Activated naive CD8-positive, alpha-beta T cell (primary cell): ENCODE results near the gene DDAH2.

ENCODE experiments used
- H3K27ac Mint-ChIP-seq: one replicate; pipeline ENCODE4 v1.8.0; 2021; ENCODE audit warnings: mixed read lengths
- H3K27me3 Mint-ChIP-seq: one replicate; pipeline ENCODE4 v1.8.0; 2021; ENCODE audit warnings: mixed read lengths
- H3K36me3 Mint-ChIP-seq: one replicate; pipeline ENCODE4 v1.8.0; 2021; ENCODE audit warnings: mixed read lengths
- H3K4me1 Mint-ChIP-seq: one replicate; pipeline ENCODE4 v1.8.0; 2021; ENCODE audit warnings: low read depth, mixed read lengths
- H3K4me3 Mint-ChIP-seq: one replicate; pipeline ENCODE4 v1.8.0; 2021; ENCODE audit warnings: mild to moderate bottlenecking, mixed read lengths
- H3K9me3 Mint-ChIP-seq: one replicate; pipeline ENCODE4 v1.8.0; 2021; ENCODE audit warnings: low read depth, mixed read lengths

DDAH2 gene, protein sequence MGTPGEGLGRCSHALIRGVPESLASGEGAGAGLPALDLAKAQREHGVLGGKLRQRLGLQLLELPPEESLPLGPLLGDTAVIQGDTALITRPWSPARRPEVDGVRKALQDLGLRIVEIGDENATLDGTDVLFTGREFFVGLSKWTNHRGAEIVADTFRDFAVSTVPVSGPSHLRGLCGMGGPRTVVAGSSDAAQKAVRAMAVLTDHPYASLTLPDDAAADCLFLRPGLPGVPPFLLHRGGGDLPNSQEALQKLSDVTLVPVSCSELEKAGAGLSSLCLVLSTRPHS

GRCh38 chr6:31728767-31729514, at the start of gene DDAH2:
Gene DDAH2 (minus strand): TSS chr6:31729299. CDS start chr6:31729161, 138 bp downstream.
- no peaks in the 10 kb centered on the region for H3K27me3 Mint-ChIP-seq
- H3K9me3 Mint-ChIP-seq: no peaks in the 10 kb centered on the region
- peaks cover 4% of the 10 kb centered on the region for H3K36me3 Mint-ChIP-seq
- H3K4me3 Mint-ChIP-seq: peak within 1 kb of the TSS; percentile 96
- H3K27ac Mint-ChIP-seq: peak within 1 kb of the TSS; percentile 68
- H3K4me1 Mint-ChIP-seq: peaks cover 49% of the 10 kb centered on the region

- H3K9me3 Mint-ChIP-seq: no peaks in the 10 kb centered on the region
- no peak overlapping the region for H3K4me3 Mint-ChIP-seq
- no peak overlapping the region for H3K27ac Mint-ChIP-seq
- peaks cover 21% of the 10 kb centered on the region for H3K4me1 Mint-ChIP-seq
- H3K36me3 Mint-ChIP-seq: peaks cover 8% of the 10 kb centered on the region
- no peaks in the 10 kb centered on the region for H3K27me3 Mint-ChIP-seq
Measured at GRCh38 chr6:31778193-31778592, 49.1 kb upstream of the DDAH2 start.

- Mint-ChIP-seq H3K9me3 (no peaks in the 10 kb centered on the region), H3K36me3 (peaks cover 6% of the 10 kb centered on the region), H3K27ac (no peak overlapping the region), H3K27me3 (no peaks in the 10 kb centered on the region), H3K4me3 (no peak overlapping the region), H3K4me1 (peaks cover 26% of the 10 kb centered on the region)
Measured at GRCh38 chr6:31777667-31778050, 48.6 kb upstream of the DDAH2 start.

GRCh38 chr6:31776989-31777666, 48.0 kb upstream of the DDAH2 start, which contains the start of gene VWA7:
Gene VWA7 (minus strand): TSS chr6:31777328. CDS start chr6:31776779, 549 bp downstream.
- Mint-ChIP-seq H3K9me3 (no peaks in the 10 kb centered on the region), H3K27ac (peak within 1 kb of the TSS; percentile 10), H3K4me3 (peak within 1 kb of the TSS; percentile 27), H3K4me1 (peaks cover 29% of the 10 kb centered on the region), H3K36me3 (peaks cover 4% of the 10 kb centered on the region), H3K27me3 (no peaks in the 10 kb centered on the region)

GRCh38 chr6:31776485-31776988, 47.4 kb upstream of the DDAH2 start:
- Mint-ChIP-seq H3K27ac (no peak overlapping the region), H3K4me3 (peak overlapping the region; percentile 27), H3K27me3 (no peaks in the 10 kb centered on the region), H3K36me3 (peaks cover 4% of the 10 kb centered on the region), H3K4me1 (peaks cover 31% of the 10 kb centered on the region), H3K9me3 (no peaks in the 10 kb centered on the region)

GRCh38 chr6:31775633-31776484, 46.8 kb upstream of the DDAH2 start:
- H3K4me3 Mint-ChIP-seq: peak overlapping the region; percentile 27
- H3K27ac Mint-ChIP-seq: peak overlapping the region; percentile 46
- H3K27me3 Mint-ChIP-seq: no peaks in the 10 kb centered on the region
- H3K36me3 Mint-ChIP-seq: peaks cover 2% of the 10 kb centered on the region
- H3K4me1 Mint-ChIP-seq: peaks cover 38% of the 10 kb centered on the region
- no peaks in the 10 kb centered on the region for H3K9me3 Mint-ChIP-seq

DNA sequence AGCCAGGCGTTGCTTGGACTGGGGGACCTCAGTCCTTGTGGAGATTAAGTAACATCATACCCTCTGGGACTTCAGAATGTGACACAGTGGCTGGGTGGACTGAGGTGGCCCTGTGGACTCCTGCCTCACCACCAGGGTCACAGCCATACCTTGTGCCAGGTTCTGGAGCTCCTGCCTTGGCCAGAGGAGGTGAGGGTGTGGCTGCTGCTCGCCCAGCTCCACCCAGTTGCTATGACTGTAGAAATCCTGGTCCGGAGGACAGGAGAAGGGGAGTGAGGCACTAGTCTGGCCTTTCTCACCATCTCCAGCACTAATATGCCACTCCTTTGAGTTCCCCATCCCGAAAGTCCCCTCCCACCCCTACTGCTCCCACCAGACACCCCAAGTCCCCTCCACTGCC, 46.1 kb upstream of the DDAH2 start:
- H3K9me3 Mint-ChIP-seq: no peaks in the 10 kb centered on the region
- no peak overlapping the region for H3K4me3 Mint-ChIP-seq
- H3K4me1 Mint-ChIP-seq: peaks cover 39% of the 10 kb centered on the region
- H3K27me3 Mint-ChIP-seq: no peaks in the 10 kb centered on the region
- no peaks in the 10 kb centered on the region for H3K36me3 Mint-ChIP-seq
- no peak overlapping the region for H3K27ac Mint-ChIP-seq

DNA sequence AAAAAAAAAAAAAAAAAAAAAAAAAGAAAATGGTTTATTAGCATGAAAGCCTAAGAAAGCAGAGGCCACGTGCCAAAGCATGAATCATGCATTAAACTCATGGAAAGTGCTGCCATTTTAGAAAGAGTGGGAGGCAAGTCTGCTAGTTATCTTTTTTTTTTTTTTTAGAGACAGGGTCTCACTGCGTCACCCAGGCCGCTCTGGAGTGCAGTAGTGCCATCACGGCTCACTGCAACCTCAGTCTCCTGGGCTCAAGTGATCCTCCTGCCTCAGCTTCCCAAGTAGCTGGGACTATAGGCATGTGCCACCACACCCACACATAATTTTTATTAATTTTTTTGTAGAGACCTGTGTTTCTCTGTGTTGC, 42.9 kb upstream of the DDAH2 start:
- Mint-ChIP-seq H3K36me3 (no peaks in the 10 kb centered on the region), H3K27ac (peak overlapping the region; percentile 76), H3K4me1 (peaks cover 37% of the 10 kb centered on the region), H3K27me3 (no peaks in the 10 kb centered on the region), H3K9me3 (no peaks in the 10 kb centered on the region), H3K4me3 (peak overlapping the region; percentile 63)

DNA sequence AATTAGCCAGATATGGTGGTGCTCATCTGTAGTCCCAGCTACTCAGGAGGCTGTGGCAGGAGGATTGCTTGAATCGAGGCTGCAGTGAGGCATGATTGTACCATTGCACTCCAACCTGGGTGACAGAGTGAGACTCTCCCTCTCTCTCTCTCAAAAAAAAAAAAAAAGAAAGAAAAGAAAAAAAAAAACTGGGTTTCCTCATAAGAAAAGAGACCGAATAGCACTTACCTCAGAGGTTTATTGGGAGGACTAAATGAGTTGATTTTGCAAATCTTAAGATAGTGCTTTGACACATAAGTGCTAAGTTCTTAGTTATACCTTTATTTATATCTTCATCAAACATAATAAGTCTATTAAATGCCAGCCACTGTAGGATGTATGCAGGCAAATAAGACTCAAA, 41.8 kb upstream of the DDAH2 start:
- Mint-ChIP-seq H3K36me3 (no peaks in the 10 kb centered on the region), H3K27ac (no peak overlapping the region), H3K4me1 (peaks cover 32% of the 10 kb centered on the region), H3K9me3 (no peaks in the 10 kb centered on the region), H3K27me3 (no peaks in the 10 kb centered on the region), H3K4me3 (no peak overlapping the region)

DNA sequence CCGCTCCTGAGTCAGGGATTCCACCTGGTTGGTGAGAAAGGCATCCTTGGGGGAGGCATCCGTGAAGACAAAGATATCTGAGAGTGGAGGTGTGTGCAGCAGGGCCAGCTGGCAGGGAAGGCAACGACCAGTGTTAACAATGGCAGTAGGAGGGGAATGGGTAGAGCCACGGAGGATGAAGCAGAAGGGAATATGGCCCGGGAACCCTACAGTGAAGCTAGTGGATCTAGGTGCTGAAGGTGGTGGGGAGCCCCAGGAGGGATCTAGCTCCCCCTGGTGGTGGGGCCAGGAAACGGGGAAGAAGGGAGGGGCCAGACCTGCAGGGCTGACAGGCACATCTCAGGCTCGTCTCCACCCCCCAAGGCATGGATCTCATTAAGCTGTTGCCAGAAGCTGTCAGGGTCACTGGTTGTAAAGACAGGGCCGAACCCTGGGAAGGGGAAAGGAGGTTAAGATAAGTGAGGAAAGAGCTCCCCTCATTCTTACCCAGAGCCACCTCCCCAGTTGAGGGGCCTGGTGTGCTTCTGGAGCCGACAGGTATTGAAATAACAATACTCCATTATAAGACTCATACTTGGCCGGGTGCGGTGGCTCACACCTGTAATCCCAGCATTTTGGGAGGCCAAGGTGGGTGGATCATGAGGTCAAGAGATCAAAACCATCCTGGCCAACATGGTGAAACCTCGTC, 40.7 kb upstream of the DDAH2 start:
- Mint-ChIP-seq H3K36me3 (no peaks in the 10 kb centered on the region), H3K27ac (no peak overlapping the region), H3K4me3 (no peak overlapping the region)

DNA sequence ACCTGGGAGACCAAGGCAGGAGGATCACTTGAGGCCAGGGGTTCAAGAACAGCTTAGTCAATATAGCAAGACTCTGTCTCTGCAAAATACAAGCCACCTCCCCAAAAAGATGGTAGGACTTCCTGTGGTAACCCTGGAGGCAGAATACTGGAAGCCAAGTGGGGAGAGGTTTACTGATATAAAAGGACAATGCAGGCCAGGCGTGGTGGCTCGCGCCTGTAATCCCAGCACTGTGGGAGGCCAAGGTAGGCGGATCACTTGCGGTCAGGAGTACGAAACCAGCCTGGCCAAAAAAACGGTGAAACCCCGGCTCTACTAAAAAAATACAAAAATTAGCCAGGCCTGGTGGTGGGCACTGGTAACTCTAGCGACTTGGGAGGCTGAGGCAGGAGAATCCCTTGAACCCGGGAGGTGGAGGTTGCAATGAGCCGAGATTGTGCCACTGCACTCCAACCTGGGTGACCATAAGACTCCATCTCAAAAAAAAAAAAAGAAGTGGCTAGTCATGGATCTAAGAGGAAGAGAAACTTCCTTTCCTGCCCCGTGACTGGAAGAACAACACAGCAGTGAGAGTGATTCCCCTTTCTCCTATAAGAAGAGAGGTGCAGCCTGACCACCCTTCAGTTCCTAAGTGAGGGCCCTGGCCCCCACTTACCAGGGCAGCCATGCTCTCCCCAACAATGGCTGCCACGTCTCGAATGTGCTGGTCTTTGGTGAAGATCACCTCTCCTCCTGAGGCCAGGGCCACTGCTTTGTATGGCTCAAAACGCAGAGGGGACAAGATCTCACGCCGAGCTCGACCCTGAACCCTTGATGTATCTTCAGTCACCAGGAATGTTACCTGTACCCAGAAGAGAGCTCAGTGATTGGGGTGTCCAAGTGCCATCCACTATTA, 39.5 kb upstream of the DDAH2 start:
- H3K27me3 Mint-ChIP-seq: no peaks in the 10 kb centered on the region
- H3K36me3 Mint-ChIP-seq: peaks cover 2% of the 10 kb centered on the region
- H3K4me3 Mint-ChIP-seq: no peak overlapping the region
- peaks cover 27% of the 10 kb centered on the region for H3K4me1 Mint-ChIP-seq
- no peaks in the 10 kb centered on the region for H3K9me3 Mint-ChIP-seq
- no peak overlapping the region for H3K27ac Mint-ChIP-seq

More for the DNA sequence above, 40.7 kb upstream of the DDAH2 start:
- Mint-ChIP-seq H3K4me1 (peaks cover 27% of the 10 kb centered on the region), H3K27me3 (no peaks in the 10 kb centered on the region), H3K9me3 (no peaks in the 10 kb centered on the region)

DNA sequence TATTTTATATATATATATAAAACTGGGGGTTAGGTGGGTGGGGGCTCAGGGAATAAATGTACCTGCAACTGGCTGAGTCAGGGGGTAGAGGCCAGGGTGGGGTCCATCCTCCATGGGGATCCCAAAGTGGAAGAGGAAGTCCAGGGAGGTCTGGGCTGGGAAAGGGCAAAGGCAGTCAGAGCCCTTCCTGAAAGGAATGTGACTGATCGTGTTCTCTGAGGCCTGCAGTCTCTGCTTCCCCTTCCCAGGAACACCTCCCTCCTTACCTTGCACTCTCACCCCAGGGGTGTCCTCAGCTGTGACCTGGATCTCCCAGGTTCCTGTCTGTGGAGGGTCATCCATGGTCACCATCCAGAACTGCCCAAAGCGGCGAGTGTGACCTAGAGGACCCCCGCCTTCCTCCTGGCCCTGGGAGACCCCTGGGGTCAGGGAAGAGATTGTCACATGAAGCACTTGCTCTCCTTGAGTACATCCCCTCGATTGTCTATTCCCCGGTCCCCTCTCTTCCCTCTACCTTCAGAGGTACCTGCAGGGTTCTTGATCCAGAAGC, 38.1 kb upstream of the DDAH2 start:
- H3K27ac Mint-ChIP-seq: no peak overlapping the region
- H3K9me3 Mint-ChIP-seq: no peaks in the 10 kb centered on the region
- H3K4me3 Mint-ChIP-seq: no peak overlapping the region
- peaks cover 18% of the 10 kb centered on the region for H3K4me1 Mint-ChIP-seq
- peaks cover 8% of the 10 kb centered on the region for H3K36me3 Mint-ChIP-seq
- H3K27me3 Mint-ChIP-seq: no peaks in the 10 kb centered on the region
